CD4-positive, alpha-beta T cell (primary cell): Measurements from ENCODE around the gene QRSL1. TPM values are rescaled to one million over a fixed set of nuclear protein-coding genes. Genes with fewer than 3 reads are reported as not detected.

Experiments used
- ATAC-seq: fragments of 200-7000 bp; cut with Tn5 transposase; one replicate; pipeline ENCODE4 v1.10.0; 2022; ENCODE audit warnings: mild to moderate bottlenecking; ENCODE audit not compliant: poor library complexity
- CTCF ChIA-PET: fragments of 350-600 bp; sonication (Branson Sonifier 250); formaldehyde crosslinking; loops from one replicate; lab custom pipeline; 2021; ENCODE audit warnings: antibody characterized with exemption, inconsistent platforms; lab: Charles Lee
- POLR2A ChIA-PET: fragments of 350-600 bp; sonication (Branson Sonifier 250); formaldehyde crosslinking; loops from one replicate; lab custom pipeline; 2021; ENCODE audit warnings: antibody characterized with exemption, inconsistent platforms; lab: Charles Lee
- DNase-seq, 14 experiments: peaks; one replicate each; pipeline ENCODE4 v3.0.0-alpha.2; 2013 to 2020; ENCODE audit warnings: mixed read lengths in 2 of 14
- H3K27ac ChIP-seq, 2 donors: one replicate each; pipeline versions ENCODE4 v1.5.1 to v1.7.0; 2013; ENCODE audit warnings: low read length in 2 of 2, low read depth in 1 of 2, mild to moderate bottlenecking in 1 of 2
- H3K27me3 ChIP-seq, 2 experiments: 1 replicate in 1 of 2; 2 replicates in 1 of 2; pipeline versions ENCODE4 v1.6.1 to v1.7.0; 2013; ENCODE audit warnings: low read length in 2 of 2, control low read depth in 1 of 2, mild to moderate bottlenecking in 1 of 2, moderate library complexity in 1 of 2; ENCODE audit not compliant: insufficient read depth in 2 of 2, control insufficient read depth in 1 of 2
- H3K36me3 ChIP-seq: one replicate; pipeline ENCODE4 v1.6.1; 2013; ENCODE audit warnings: low read length, control low read depth; ENCODE audit not compliant: insufficient read depth
- H3K4me1 ChIP-seq: one replicate; pipeline ENCODE4 v1.6.1; 2013; ENCODE audit warnings: low read length, control low read depth; ENCODE audit not compliant: insufficient read depth
- H3K4me3 ChIP-seq: one replicate; pipeline ENCODE4 v1.5.1; 2013; ENCODE audit warnings: mild to moderate bottlenecking, low read length, moderate library complexity
- H3K9me3 ChIP-seq, 2 experiments: 1 replicate in 1 of 2; 2 replicates in 1 of 2; pipeline versions ENCODE4 v1.6.1 to v1.7.0; 2013; ENCODE audit warnings: low read length in 2 of 2, mild to moderate bottlenecking in 2 of 2, control low read depth in 1 of 2, moderate library complexity in 1 of 2; ENCODE audit not compliant: control insufficient read depth in 1 of 2, insufficient read depth in 1 of 2
- H3K27ac Mint-ChIP-seq: one replicate; pipeline ENCODE4 v1.8.0; 2020; ENCODE audit warnings: mixed read lengths
- H3K27me3 Mint-ChIP-seq: one replicate; pipeline ENCODE4 v1.8.0; 2021; ENCODE audit warnings: mixed read lengths
- H3K36me3 Mint-ChIP-seq: one replicate; pipeline ENCODE4 v1.8.0; 2021; ENCODE audit warnings: low read depth, mixed read lengths
- H3K4me1 Mint-ChIP-seq: one replicate; pipeline ENCODE4 v1.8.0; 2021; ENCODE audit warnings: low read depth, mixed read lengths
- H3K4me3 Mint-ChIP-seq: one replicate; pipeline ENCODE4 v1.8.0; 2020; ENCODE audit warnings: mild to moderate bottlenecking, mixed read lengths
- H3K9me3 Mint-ChIP-seq: one replicate; pipeline ENCODE4 v1.8.0; 2020; ENCODE audit warnings: mixed read lengths
- intact Hi-C, 2 experiments: fragments of 100-400 bp; cut with DNase I in 1 of 2; cut with micrococcal nuclease in 1 of 2; formaldehyde crosslinking; loops; one replicate each; pipeline versions ENCODE4 v1.15.1 to v1.9.0; 2023 to 2025; cut with DNase I, micrococcal nuclease
- total RNA-seq, 174 experiments: library from RNA in 2 of 174; stranded (reverse) in 2 of 174; gene quantifications; one replicate each; pipeline ENCODE4 v1.2.3 and lab custom pipeline; 2021 to 2026
- TF ChIP-seq, protein P1 (sequence below): fragments of 200-600 bp; IDR thresholded peaks from one replicate; pipeline ENCODE4 v1.8.0; 2022; ENCODE audit warnings: antibody characterized with exemption, mild to moderate bottlenecking

QRSL1 gene
- total RNA-seq, 2 experiments from 2014 or later: 7.3 to 9.3 TPM

DNA sequence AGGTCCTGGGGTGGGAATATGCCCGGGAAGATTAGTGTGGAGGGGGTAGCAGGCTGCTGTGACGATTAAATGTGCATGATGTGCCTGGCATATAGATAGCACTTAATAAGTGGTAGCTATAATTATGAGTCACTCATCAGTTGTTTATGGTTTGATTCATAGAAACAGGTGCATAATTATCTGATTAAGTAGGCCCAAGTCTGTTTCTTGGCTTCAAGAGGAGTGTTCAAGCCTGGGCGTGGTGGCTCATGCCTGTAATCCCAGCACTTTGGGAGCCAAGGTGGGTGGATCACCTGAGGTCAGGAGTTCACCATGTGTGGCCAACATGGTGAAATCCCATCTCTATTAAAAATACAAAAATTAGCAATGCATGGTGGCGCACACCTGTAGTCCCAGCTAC is 74.9 kb downstream of the QRSL1 start:
- ChIA-PET POLR2A (no interaction called here), CTCF (no interaction called here)
- Mint-ChIP-seq H3K27me3 (peaks cover 45% of the 10 kb centered on the region), H3K4me3 (no peak overlapping the region), H3K36me3 (no peaks in the 10 kb centered on the region), H3K9me3 (peaks cover 2% of the 10 kb centered on the region), H3K4me1 (no peaks in the 10 kb centered on the region), H3K27ac (no peak overlapping the region)
- intact Hi-C loops: no loop called here
- Histone ChIP-seq H3K4me3 (no peak overlapping the region), H3K27me3 (no peaks in the 10 kb centered on the region), H3K4me1 (no peaks in the 10 kb centered on the region), H3K27ac (no peak overlapping the region), H3K36me3 (no peaks in the 10 kb centered on the region), H3K9me3 (peaks cover 0 to 6% of the 10 kb centered on the region in 2 experiments)
- no peak for DNase-seq
- ATAC-seq: no peak
- TF ChIP-seq, protein P1, sequence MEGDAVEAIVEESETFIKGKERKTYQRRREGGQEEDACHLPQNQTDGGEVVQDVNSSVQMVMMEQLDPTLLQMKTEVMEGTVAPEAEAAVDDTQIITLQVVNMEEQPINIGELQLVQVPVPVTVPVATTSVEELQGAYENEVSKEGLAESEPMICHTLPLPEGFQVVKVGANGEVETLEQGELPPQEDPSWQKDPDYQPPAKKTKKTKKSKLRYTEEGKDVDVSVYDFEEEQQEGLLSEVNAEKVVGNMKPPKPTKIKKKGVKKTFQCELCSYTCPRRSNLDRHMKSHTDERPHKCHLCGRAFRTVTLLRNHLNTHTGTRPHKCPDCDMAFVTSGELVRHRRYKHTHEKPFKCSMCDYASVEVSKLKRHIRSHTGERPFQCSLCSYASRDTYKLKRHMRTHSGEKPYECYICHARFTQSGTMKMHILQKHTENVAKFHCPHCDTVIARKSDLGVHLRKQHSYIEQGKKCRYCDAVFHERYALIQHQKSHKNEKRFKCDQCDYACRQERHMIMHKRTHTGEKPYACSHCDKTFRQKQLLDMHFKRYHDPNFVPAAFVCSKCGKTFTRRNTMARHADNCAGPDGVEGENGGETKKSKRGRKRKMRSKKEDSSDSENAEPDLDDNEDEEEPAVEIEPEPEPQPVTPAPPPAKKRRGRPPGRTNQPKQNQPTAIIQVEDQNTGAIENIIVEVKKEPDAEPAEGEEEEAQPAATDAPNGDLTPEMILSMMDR: no peak

DNA sequence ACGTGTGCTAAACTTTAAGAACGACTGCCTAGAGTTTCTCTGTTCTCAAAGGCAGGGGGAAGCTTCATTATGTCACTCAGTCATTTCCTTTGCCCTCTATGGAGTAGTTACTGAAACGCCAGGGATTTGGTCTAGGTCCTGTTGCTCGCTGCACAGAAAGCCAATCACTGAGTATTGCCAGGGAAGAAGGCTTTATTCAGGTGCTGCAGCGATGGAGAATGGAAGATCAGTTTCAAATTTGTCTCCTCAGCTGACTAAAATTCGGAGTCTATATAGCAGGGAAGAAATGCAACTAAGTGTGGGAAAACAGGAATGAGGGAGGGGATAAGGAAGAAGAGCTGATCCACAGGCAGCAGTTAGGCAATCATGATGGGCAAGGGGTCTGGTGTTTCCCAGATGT is 75.8 kb downstream of the QRSL1 start:
- H3K36me3 Mint-ChIP-seq: no peaks in the 10 kb centered on the region
- ChIA-PET CTCF (no interaction called here), POLR2A (no interaction called here)
- H3K4me1 Mint-ChIP-seq: no peaks in the 10 kb centered on the region
- DNase-seq (no peak), ATAC-seq (no peak)
- peaks cover 46% of the 10 kb centered on the region for H3K27me3 Mint-ChIP-seq
- Histone ChIP-seq H3K4me3 (no peak overlapping the region), H3K27ac (no peak overlapping the region), H3K9me3 (peaks cover 0 to 6% of the 10 kb centered on the region in 2 experiments), H3K27me3 (no peaks in the 10 kb centered on the region), H3K36me3 (no peaks in the 10 kb centered on the region), H3K4me1 (no peaks in the 10 kb centered on the region)
- H3K9me3 Mint-ChIP-seq: peaks cover 2% of the 10 kb centered on the region
- intact Hi-C loops: no loop called here
- no peak overlapping the region for H3K4me3 Mint-ChIP-seq
- H3K27ac Mint-ChIP-seq: no peak overlapping the region
- TF ChIP-seq, protein P1: no peak

DNA sequence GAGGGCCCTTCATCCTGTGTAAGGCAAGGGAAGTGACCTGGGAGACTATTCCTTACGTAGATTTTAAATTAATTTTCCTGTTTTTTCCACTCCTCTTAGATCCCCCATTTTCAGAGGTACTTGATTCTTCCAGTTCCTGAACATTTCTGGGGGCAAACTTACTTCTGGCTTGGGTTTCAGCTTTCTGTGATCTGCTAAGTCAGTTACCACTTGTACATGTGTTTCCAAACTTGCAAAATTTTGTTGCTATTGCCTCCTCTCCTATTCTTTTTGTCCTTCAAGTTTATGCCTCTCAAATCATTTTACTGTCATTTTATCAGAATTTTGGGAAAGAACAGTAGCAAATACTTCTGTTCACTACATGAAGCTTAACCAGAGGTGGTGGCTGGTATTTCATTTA is 81.2 kb downstream of the QRSL1 start:
- H3K27me3 ChIP-seq: no peaks in the 10 kb centered on the region
- POLR2A ChIA-PET: no interaction called here
- H3K27ac ChIP-seq: no peak overlapping the region
- no peak overlapping the region for H3K4me3 ChIP-seq
- peaks cover 2% of the 10 kb centered on the region for H3K9me3 Mint-ChIP-seq
- H3K27ac Mint-ChIP-seq: no peak overlapping the region
- H3K9me3 ChIP-seq: no peaks in the 10 kb centered on the region
- H3K27me3 Mint-ChIP-seq: peaks cover 41% of the 10 kb centered on the region
- DNase-seq (no peak), ATAC-seq (no peak)
- H3K4me3 Mint-ChIP-seq: no peak overlapping the region
- H3K4me1 Mint-ChIP-seq: no peaks in the 10 kb centered on the region
- no peaks in the 10 kb centered on the region for H3K36me3 Mint-ChIP-seq
- H3K4me1 ChIP-seq: no peaks in the 10 kb centered on the region
- TF ChIP-seq, protein P1: no peak
- no peaks in the 10 kb centered on the region for H3K36me3 ChIP-seq
- intact Hi-C loops: no loop called here
- CTCF ChIA-PET: interaction anchor here (1.0 kb wide), 1 partner anchor 62 kb away, joined by 3 read pairs; no protein-coding TSS in a partner anchor
